Posterior cingulate gyrus (tissue), 11 donors: ENCODE data around the gene ADGRD2.

Experiments used
- DNase-seq, 10 donors: peaks; one replicate each; pipeline versions ENCODE4 v3.0.0 to v3.0.0-alpha.2; 2020 to 2021; ENCODE audit warnings: mixed read lengths in 3 of 10
- intact Hi-C: fragments of 100-400 bp; cut with DNase I; formaldehyde crosslinking; loops from one replicate; pipeline ENCODE4 v1.15.1; 2023

Gene ADGRD2

DNA sequence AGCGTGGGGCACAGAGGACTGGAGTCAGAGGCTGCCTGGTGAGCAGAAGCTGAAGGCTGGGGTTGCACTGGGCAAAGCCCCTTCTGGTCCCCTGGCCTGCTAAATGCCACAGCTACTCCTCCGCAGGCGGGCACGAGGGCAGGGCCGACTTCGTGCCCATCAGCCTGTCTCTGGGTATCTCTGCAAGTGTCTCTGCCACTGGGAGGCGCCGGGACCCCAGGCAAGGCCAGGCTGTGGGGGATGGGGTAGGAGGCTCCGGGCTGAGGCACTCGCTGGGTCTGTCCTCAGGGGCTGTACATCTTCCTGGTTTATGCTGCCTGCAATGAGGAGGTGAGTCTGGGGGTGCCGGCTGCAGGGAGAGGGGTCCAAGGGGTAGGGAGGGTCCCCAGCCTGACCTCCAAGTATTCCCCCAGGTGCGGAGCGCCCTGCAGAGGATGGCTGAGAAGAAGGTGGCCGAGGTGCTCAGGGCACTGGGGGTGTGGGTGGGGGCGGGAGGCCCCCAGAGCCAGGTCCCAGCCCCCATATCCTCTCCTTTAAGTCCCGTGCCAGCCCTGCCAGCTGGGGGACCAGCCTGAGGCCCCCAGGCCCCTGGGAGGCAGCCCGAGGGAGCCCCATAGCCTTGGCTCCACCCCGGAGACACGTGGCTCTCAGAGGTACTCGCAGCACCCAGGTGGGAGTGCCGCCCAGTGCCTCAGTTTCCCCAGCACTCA, 25.1 kb downstream of the ADGRD2 start:
- DNase-seq = peak in 1 of 10 donors; percentile 52
- intact Hi-C loops = no loop called here

DNA sequence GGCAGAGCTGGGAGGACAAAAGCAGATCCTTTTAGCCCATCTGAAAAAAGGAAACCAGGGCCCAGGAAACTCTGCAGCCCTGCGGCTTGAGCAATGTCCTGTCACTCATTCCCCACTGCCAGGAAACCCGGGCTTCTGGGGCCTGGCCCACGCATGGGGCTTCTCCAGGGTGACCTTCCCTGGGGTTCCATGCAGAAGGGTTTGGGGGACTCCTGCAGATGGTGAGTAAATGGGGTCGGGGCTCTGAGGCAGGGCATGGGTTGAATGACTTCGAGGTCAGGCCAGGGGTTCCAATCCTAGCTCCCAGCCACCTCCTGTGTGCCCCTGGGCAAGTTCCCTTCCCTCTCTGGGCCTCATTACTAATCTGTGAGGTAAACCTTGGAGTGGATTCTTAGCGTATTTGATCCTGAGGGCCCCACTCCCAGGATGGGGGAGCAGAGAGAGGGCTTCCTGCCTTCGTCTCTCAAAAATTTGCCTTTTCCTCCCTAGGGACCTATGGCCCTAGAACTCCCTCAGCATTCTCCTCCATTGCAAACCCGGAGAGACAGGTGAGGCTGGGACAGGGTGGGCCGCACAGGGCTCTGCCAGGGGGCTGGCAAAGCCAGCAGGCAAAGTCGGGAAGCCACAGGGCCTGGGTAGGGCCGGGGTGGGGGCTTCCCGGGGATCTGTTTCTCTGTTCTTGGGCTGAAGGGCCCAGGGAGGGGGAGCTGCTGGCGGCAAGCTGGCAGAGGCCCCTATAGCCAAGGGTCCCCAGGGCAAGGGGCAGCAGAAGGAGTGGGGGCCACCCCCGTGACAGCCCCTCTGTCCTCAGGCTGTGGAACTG, 25.8 kb downstream of the ADGRD2 start:
- DNase-seq = no peak
- intact Hi-C loops = no loop called here

DNA sequence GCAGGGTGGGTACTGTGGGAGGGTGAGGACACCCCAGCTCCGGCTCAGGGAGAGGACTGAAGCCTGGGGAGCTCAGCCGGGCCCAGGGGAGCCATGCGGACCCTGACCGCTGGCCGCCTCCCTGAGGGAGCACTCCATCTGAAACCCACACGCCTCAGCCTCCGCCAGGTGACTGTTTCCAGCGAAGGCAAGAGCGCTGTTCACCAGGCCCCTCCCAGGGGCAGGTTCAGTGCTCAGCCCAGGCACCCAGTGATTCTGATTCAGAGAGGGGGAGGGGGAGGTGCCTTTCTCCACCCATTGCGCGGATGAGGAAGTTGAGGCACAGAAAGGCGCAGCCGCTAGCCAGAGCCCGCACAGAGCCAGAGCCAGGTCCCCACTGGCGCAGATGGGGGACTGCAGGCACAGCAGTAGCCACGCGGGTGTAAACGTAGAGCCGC, 27.0 kb downstream of the ADGRD2 start:
- no peak for DNase-seq

DNA sequence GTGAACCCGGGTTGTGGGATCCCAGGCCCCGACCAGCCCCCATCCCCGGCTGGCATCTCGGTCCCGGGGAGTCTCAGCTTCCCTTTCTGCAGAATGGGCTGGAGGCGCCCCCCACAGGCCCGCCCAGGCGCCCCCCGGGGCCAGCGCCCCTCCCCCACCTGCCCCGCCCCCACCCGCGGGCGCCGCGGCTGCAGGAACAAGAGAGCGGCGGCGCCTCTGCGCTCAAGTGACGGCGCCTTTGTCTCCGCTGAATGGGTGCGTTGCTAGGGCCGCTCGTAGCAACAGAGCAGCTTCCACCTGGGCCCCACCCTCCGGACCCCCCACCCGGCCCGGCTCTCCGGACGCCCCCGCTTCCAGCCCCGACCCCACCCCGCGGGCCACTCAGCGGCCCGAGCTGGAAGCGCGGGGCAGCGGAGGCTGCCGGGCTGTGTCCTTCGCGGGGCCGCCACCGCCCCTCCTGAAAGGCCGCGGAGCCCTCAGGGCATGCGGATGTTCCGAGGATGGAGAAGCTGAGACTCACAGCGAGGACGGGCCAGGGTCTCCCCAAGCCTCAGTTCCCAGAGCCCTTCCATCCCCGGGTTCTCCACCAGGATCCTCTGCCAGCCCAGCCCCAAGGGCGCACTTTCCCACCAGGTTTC, 27.5 kb downstream of the ADGRD2 start:
- intact Hi-C loops = no loop called here
- peak in 1 of 10 donors; percentile 24 for DNase-seq

More for the DNA sequence above, 27.0 kb downstream of the ADGRD2 start:
- intact Hi-C loops = no loop called here

DNA sequence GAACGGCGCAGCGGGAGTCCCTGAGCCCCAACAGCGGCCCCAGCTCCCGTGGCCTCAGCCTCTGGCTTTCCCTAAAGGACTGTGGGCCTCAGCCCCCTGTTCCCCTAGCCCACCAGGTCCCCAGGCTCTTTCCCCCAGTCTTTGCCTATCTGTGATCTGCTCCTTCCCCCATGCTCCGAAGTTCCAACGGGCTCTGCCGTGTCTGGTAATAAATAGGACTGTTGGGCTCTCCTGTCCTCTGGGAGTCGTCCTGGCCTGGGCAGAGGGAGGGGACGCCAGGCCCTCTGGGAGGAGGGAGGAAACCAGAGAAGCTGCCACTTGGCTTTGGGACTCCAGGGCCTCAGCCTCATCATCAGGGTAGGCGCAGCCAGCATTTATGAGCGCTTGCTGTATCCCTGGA, 28.1 kb downstream of the ADGRD2 start:
- intact Hi-C loops = no loop called here
- DNase-seq = no peak

DNA sequence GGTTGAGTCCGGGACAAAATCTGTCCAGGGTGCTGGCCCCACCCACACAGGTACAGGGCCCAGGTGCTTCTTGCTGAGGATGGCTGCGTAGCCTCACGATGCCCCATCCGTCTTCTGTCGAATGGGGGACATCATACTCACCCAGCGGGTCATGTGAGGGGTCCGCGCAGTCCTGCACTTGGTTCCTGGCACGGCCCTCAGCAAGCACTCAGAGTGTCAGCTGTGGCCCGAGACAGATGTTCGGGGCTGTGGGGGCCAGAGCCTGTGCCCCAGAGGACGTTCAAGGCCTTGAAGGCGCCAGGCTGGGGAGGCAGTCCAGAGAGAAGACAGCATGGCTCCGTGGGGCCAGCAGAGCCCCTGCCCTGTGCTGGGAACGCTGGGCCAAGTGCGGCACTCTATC, 29.1 kb downstream of the ADGRD2 start:
- intact Hi-C loops = no loop called here

DNA sequence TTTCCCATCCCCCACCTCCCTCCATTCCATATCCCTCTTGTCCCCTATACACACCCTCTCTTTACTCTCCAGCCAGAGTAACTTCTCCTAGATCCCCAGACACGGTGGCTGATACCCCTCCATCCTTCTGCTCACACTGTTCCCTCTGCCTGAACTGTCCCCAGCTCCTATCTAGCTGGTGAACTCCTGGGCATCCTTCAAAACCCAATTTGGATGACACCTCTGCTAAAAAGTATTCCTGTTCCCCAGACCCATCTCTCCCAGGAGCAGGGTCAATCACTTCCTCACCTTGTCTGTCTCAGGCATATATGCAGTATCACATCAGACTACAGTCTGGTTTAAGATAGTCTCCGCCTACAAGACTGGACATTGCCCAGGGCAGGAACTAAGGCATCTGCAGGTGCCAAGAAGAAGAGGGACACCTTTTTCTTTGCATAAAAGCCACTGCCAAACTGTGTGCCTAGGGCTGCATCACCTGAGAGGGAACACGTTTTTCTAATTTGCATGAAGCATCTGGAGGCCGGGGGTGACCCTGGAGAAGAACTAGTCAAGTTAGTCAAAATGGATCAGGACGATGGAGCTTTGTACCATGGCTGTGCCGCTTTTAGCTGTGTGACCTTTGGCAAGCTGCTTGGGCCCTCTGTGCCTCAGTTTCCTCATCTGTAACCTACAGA, 29.8 kb downstream of the ADGRD2 start:
- intact Hi-C loops = no loop called here
- no peak for DNase-seq

More for the DNA sequence above, 29.1 kb downstream of the ADGRD2 start:
- DNase-seq = no peak

DNA sequence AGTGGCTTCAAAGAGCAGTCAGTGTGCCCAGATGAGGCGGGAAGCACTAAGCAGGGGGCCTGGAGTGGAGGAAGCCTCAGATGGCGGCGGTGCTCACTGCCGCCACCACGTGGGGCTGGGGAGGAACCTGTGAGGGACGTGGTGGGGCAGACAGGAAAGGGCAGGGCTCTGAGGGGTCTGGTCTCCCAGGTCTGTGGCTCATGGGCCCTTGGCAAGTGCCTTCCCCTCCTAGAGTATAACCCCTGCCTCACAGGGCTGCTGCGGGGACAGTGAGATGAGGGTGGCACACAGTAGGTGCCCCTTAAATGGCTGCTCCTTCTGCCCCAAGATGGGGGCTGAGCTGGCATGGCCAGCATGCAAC, 30.4 kb downstream of the ADGRD2 start:
- intact Hi-C loops = no loop called here
- no peak for DNase-seq

DNA sequence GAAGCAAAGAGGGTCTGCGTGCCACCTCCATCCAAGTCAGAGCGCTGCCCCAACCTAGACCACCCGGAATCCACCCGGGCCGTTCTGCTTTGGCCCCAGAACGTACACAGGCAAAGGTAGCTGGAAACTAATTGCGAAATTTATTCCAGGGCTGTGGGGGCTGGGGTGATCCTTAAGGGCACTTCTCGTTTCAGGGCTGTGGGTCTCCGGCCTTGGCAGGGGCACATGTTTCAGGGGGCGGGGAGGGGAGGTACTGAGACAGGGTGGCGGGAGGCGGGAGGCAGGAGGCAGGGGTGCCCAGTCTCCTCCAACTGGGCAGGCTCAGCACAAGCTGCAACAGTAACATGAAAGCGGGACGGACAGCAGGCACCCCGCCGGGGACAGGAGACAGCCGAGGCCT, 30.9 kb downstream of the ADGRD2 start:
- intact Hi-C loops = no loop called here
- DNase-seq = peak in 1 of 10 donors; percentile 77

DNA sequence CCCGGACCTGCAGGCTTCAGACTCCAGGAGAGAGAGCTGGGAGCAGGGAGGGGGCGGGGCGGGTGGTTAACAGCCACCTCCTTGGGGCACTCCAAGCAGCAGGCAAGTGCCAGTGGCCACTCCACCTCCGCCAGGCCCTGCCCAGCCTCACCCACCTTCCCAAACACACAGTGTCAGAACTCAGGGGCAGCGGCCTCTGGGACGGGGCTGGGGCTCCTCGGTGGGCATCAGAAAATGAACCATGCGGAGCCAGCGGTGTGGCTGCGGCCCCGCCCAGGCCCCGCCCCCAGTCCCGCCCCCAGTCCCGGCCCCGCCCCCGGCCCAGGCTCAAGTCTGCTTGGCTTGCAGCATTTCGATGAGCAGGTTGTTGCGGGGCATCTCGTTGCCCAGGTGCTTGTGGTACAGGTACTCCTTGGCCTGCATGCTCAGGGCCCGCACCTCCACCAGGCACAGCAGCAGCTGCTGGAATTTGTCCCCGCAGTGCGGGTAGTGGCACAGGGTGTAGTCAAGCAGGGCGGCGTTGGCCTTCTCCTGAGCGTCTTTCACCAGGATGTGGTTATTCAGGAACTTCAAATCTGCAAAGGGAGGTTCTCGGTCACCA, 32.3 kb downstream of the ADGRD2 start:
- intact Hi-C loops = no loop called here

DNA sequence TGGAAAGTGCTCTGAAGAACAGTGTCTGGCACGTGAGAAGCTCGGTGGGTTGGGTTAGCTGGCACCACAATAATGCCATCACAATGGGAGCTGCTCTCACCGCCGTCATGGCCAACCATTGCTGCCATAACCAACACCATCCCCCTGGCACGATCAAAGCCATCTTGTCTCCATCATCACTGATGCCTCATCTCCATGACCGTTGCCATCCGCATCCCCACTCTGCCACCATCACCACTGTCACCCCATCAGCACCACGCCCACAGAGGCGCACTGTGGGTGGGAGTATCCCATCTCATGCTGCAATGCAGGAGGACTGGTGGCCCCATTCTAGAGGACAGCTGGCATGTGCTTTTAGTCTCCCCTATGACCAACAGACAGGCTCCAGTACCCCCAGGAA, 33.2 kb downstream of the ADGRD2 start:
- DNase-seq = peak in 1 of 10 donors; percentile 32
- intact Hi-C loops = no loop called here

More for the DNA sequence above, 32.3 kb downstream of the ADGRD2 start:
- DNase-seq = peak in 1 of 10 donors; percentile 74

DNA sequence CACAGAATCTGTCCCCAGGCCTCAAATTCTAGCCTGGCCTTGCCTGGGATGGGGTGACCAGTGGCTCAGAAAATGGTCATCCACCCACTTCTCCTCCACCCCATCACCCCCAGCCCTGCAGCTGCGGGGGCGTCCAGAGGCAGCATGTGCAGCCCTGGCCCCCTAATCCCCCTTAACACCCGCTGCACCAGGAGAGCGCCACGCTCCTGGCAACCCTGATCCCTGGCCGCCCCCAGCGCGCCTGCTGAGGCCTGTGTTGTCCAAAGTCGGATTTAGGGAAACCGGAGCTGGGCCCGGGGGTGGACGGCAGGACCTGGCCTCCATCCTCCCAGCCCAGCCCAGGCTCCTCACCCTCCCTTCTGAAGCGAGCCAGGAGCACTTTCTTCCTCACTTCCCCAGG, 35.0 kb downstream of the ADGRD2 start:
- DNase-seq = peak in 1 of 10 donors; percentile 66

DNA sequence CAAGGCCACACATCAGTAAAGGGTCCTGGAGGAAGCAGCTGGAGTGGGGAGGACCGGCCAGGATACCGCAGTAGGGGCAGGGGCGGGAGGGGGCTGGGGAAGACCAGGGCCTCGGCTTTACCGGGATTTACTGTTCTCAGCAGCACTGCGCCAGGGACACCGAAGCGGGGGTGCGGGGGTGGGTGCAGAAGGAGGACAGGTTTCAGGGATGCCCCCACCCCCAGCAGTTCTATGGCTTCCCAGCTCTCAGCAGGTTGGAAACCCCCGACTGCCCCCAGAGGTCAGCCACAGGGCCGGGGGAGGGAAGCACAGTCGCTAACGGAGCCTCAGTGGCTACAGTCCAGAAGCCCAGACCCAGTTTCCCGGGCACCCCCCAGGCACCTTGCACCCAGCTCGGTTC, 35.7 kb downstream of the ADGRD2 start:
- intact Hi-C loops = no loop called here
- DNase-seq = no peak

More for the DNA sequence above, 35.0 kb downstream of the ADGRD2 start:
- intact Hi-C loops = no loop called here

DNA sequence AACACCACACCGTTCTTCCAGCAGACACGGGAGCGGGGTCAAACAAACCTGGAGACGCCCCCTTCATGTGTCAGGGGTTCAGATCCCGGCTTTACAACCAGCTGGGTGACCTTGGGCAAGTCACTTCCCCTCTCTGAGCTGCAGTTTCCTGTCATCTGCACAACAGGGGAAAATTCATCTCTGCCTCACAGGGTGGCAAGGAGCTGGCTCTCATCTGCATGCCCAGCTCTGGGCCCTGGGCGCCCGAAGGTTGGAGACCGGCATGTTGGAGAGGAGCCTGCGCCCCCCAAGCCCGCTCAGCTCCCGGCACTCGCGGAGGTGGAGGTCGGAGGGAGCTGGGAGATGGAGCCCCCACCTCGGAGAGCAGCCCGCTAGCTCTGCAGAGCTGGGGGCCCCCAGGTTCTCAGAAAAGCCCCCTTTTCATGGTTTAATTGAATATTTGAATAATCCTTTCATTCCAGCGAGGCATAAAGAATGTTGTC, 36.6 kb downstream of the ADGRD2 start:
- intact Hi-C loops = no loop called here
- no peak for DNase-seq

DNA sequence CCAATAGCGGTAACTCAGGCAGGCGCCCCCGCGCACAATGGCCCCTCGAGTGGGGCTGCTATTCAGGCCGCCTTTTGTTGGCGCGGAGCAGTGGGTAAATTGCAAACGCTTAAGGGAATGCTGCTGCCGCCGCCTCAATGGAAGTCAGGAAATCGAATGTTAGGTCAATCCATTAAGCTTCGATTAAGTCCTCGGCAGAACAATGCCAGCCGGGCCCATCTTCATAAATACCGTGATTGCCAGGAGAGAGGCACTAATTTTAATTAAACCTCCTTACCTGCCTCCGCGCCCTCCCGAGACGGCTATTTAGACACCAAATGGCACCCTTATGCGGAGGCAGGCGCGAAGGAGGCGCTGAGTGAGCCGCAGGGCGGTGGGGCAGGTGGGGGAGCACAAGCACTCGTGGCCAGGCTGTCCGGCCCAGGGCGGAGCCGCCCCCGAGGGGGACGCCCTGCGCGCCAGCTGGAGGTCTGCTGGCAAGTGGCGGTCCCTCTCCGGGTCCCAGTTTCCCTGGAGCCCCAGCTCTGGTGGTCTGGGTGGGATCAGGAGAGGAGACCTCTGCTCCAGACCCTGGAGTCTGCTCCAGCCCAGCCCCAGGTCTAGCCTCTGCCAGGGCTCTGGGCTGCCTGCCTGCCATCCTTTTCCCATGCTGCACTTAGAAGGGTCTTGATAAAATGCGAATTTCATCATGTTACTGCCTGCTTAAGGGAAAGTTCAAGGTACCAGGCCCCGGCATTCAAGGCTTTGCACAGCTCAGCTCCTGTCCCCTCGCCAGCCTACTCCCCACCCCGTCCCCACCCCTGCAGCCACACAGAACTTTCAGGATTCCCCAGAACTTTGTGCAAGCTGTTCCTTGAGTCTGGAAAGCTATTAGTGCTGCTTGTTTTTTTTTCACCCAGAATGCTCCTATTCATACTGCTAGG, 37.3 kb downstream of the ADGRD2 start:
- no peak for DNase-seq
- intact Hi-C loops = no loop called here

DNA sequence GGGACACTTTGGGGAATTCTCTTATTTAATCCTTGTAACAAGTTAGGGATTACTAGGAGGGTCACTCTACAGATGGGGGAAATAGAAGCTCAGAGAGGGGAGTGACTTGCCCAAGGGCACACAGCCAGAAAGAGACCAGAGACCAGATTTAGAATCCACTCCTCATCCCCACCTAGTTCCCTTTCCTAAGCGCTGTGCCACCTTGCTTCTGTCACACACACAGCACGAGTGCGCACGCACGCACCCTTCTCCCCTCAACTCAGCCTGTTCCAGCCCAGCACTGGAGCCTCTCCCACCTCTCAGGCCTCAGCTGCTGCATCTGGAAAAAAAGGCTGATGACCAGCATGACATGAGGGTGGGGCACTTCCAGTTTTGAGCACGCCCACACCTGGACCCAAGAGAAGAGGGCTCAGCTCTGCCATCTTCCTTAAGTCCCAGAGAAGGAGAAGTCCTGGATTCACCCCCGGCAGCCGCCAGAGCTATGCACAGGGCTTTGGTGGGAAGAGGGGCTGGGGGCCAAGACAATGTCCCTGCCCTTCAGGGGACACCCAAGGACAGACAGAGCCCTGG, 38.5 kb downstream of the ADGRD2 start:
- no peak for DNase-seq
- intact Hi-C loops = no loop called here

DNA sequence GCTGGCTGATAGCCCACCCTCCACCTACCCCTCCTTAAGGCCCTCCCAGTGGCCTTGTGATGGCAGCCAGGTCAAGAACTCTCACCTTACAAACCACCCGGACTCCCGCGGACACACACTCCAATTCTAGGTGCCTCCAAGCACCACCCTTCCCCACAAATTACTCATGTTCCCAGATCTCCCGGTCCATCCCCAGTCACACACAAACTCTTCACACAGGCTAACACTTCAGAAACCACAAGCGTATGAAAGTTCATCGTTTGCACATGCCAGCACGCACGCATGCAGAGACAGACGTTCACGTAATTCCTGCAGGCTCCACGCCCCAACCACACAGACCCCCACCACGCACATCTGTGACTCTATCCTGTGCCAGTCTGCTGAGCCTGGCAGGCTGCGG, 39.0 kb downstream of the ADGRD2 start:
- intact Hi-C loops = no loop called here
- DNase-seq = no peak

DNA sequence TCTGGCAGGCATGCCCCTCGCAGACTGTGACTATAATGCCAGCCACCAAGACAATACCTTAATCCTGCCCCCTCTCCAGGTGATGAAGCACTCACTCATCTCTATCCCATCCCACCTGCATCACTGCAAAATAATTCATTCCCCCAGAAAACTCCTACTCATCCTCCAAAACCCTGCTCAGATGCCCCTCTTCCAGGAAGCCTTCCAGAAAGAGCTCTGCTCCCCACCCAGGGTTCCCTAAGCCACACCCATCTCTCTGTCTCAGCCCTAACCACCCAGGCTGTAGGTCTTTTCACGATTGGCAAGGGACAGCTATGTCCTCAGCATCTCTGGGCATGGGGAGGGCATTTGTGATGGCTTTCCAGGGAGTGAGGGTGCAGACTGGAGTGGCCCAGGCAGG, 39.8 kb downstream of the ADGRD2 start:
- intact Hi-C loops = no loop called here
- DNase-seq = no peak
